ENCODE measurements around the gene SLC45A2.
"Not testable (repeated sequence)": the region's sequence is repeated elsewhere in the genome, so short reads cannot be mapped to it uniquely, and the experiment has no call there.

DNA sequence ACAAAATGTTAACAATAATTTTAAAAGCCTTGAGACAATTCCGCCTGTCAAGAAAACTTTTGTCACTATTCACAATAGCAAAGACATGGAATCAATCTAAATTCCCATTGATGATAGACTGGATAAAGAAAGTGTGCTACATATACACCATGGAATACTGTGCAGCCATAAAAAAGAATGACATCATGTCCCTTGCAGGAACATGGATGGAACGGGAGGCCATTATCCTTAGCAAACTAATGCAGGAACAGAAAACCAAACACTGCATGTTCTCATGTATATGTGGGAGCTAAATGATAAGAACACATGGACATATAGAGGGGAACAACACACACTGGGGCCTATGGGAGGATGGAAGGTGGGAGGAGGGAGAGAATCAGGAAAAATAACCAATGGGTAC, 46.1 kb upstream of the SLC45A2 start:
- not testable (repeated sequence) for TF ChIP-seq TCF12 (IDR thresholded peaks at IDR 0.05); GABPA (IDR thresholded peaks at IDR 0.05; ENCODE audit: low read depth); EP300 (IDR thresholded peaks at IDR 0.05; ENCODE audit: borderline replicate concordance in 1 of 2, low read depth in 1 of 2, low read length in 1 of 2); RAD21 (IDR thresholded peaks at IDR 0.05; ENCODE audit: low read length); RFX5 (IDR thresholded peaks at IDR 0.05; ENCODE audit: low read length); MXI1 (IDR thresholded peaks at IDR 0.05; ENCODE audit: low read depth, low read length); POLR2AphosphoS5 (IDR thresholded peaks at IDR 0.05; ENCODE audit: low read depth, low read length); EZH2phosphoT487 (IDR thresholded peaks at IDR 0.05; ENCODE audit: borderline replicate concordance, low read depth); TEAD4 (IDR thresholded peaks at IDR 0.05; ENCODE audit: borderline replicate concordance, insufficient read depth); RCOR1 (IDR thresholded peaks at IDR 0.05; ENCODE audit: low read length); JUND (IDR thresholded peaks at IDR 0.05)
- TF ChIP-seq, protein P1, sequence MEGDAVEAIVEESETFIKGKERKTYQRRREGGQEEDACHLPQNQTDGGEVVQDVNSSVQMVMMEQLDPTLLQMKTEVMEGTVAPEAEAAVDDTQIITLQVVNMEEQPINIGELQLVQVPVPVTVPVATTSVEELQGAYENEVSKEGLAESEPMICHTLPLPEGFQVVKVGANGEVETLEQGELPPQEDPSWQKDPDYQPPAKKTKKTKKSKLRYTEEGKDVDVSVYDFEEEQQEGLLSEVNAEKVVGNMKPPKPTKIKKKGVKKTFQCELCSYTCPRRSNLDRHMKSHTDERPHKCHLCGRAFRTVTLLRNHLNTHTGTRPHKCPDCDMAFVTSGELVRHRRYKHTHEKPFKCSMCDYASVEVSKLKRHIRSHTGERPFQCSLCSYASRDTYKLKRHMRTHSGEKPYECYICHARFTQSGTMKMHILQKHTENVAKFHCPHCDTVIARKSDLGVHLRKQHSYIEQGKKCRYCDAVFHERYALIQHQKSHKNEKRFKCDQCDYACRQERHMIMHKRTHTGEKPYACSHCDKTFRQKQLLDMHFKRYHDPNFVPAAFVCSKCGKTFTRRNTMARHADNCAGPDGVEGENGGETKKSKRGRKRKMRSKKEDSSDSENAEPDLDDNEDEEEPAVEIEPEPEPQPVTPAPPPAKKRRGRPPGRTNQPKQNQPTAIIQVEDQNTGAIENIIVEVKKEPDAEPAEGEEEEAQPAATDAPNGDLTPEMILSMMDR (IDR thresholded peaks at IDR 0.05): not testable (repeated sequence)
- TF ChIP-seq, protein P2, sequence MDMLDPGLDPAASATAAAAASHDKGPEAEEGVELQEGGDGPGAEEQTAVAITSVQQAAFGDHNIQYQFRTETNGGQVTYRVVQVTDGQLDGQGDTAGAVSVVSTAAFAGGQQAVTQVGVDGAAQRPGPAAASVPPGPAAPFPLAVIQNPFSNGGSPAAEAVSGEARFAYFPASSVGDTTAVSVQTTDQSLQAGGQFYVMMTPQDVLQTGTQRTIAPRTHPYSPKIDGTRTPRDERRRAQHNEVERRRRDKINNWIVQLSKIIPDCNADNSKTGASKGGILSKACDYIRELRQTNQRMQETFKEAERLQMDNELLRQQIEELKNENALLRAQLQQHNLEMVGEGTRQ (IDR thresholded peaks at IDR 0.05; ENCODE audit: borderline replicate concordance, low read depth, low read length): not testable (repeated sequence)
- TF ChIP-seq, protein P3, sequence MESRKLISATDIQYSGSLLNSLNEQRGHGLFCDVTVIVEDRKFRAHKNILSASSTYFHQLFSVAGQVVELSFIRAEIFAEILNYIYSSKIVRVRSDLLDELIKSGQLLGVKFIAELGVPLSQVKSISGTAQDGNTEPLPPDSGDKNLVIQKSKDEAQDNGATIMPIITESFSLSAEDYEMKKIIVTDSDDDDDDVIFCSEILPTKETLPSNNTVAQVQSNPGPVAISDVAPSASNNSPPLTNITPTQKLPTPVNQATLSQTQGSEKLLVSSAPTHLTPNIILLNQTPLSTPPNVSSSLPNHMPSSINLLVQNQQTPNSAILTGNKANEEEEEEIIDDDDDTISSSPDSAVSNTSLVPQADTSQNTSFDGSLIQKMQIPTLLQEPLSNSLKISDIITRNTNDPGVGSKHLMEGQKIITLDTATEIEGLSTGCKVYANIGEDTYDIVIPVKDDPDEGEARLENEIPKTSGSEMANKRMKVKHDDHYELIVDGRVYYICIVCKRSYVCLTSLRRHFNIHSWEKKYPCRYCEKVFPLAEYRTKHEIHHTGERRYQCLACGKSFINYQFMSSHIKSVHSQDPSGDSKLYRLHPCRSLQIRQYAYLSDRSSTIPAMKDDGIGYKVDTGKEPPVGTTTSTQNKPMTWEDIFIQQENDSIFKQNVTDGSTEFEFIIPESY (IDR thresholded peaks at IDR 0.05; ENCODE audit: borderline replicate concordance, low read depth): not testable (repeated sequence)
